GM12878 (cell line): ENCODE results near the gene ANKRD13A. TPM values are rescaled to one million over a fixed set of nuclear protein-coding genes. Genes with fewer than 3 reads are reported as not detected.
A peak's percentile ranks its signal among the peaks of the same experiment; 100 is the strongest.

Experiments used
- ATAC-seq: fragments of 200-7000 bp; cut with Tn5 transposase; 3 replicates; pipeline ENCODE4 v1.9.1; 2020; ENCODE audit warnings: mild to moderate bottlenecking, moderate library complexity
- BruUV-seq: library from RNA; stranded (reverse); fragments of 400-500 nt; replicated peaks from 2 replicates; lab custom pipeline; 2021; lab: Mats Ljungman, UMichigan
- CTCF ChIA-PET: fragments of 300-600 bp; sonication (Branson Sonifier 250); formaldehyde crosslinking; extraction: SDS; loops from one replicate; lab custom pipeline; 2021; ENCODE audit warnings: inconsistent platforms; lab: Yijun Ruan, JAX
- POLR2A ChIA-PET: fragments of 350-600 bp; formaldehyde crosslinking; extraction: SDS; loops from one replicate; lab custom pipeline; 2021; ENCODE audit warnings: inconsistent platforms; lab: Charles Lee
- RAD21 ChIA-PET: fragments of 300-600 bp; sonication (Branson Sonifier 250); formaldehyde crosslinking; loops from one replicate; lab custom pipeline; 2023; ENCODE audit warnings: antibody characterized with exemption; ENCODE audit not compliant: unreplicated experiment; lab: Charles Lee
- SMC1A ChIA-PET: fragments of 300-600 bp; sonication (Branson Sonifier 250); formaldehyde crosslinking; loops from one replicate; lab custom pipeline; 2023; ENCODE audit not compliant: unreplicated experiment, uncharacterized antibody; lab: Charles Lee
- DNase-seq: peaks from one replicate; pipeline ENCODE4 v3.0.0-alpha.2; 2011; ENCODE audit warnings: low read depth, low spot score
- FAIRE-seq: peaks from 3 replicates; lab custom pipeline; 2011; peaks lifted over from hg19 to GRCh38; lab: Jason Lieb, UNC
- H2AFZ ChIP-seq: 2 replicates; pipeline ENCODE4 v1.6.0; 2011; ENCODE audit warnings: low read depth, low read length, control low read depth; ENCODE audit not compliant: control insufficient read depth
- H3K27ac ChIP-seq: 2 replicates; pipeline ENCODE4 v1.5.1; 2011; ENCODE audit warnings: control low read depth; ENCODE audit not compliant: control insufficient read depth, insufficient read depth
- H3K27me3 ChIP-seq, 2 experiments: replicated peaks in 1 of 2; 2 replicates each; pipeline versions ENCODE4 v1.6.0 to v1.6.1; 2011; ENCODE audit warnings: low read length in 1 of 2; ENCODE audit not compliant: control insufficient read depth in 2 of 2, insufficient read depth in 2 of 2
- H3K36me3 ChIP-seq, 2 experiments: 2 replicates each; pipeline ENCODE4 v1.5.1; 2011; ENCODE audit warnings: low read length in 1 of 2; ENCODE audit not compliant: control insufficient read depth in 2 of 2, insufficient read depth in 2 of 2
- H3K4me1 ChIP-seq: 2 replicates; pipeline ENCODE4 v1.6.1; 2011; ENCODE audit warnings: mild to moderate bottlenecking, low read length, moderate library complexity, mixed read lengths; ENCODE audit not compliant: control insufficient read depth, insufficient read depth
- H3K4me2 ChIP-seq: 2 replicates; pipeline ENCODE4 v1.6.0; 2011; ENCODE audit warnings: control low read depth; ENCODE audit not compliant: control insufficient read depth, insufficient read depth
- H3K4me3 ChIP-seq: fragments of 200-600 bp; sonication (generic); 2 replicates; pipeline ENCODE4 v1.5.1; 2016
- H3K79me2 ChIP-seq: 2 replicates; pipeline ENCODE4 v1.6.0; 2011; ENCODE audit warnings: low read length; ENCODE audit not compliant: control insufficient read depth, insufficient read depth
- H3K9ac ChIP-seq: 2 replicates; pipeline ENCODE4 v1.8.0; 2011; ENCODE audit warnings: low read length, control low read depth, mixed read lengths; ENCODE audit not compliant: control insufficient read depth, insufficient read depth
- H3K9me3 ChIP-seq: replicated peaks from 3 replicates; pipeline ENCODE4 v1.5.1; 2011; ENCODE audit warnings: mild to moderate bottlenecking, low read length; ENCODE audit not compliant: control insufficient read depth, insufficient read depth
- H4K20me1 ChIP-seq: 2 replicates; pipeline ENCODE4 v1.6.0; 2011; ENCODE audit not compliant: control insufficient read depth, insufficient read depth
- ATF7 ChIP-seq: fragments of 450-650 bp; IDR thresholded peaks from 2 replicates; pipeline ENCODE4 v1.6.1; 2016; ENCODE audit warnings: low read depth, mild to moderate bottlenecking
- CBX5 ChIP-seq: sonication (generic); IDR thresholded peaks from 2 replicates; pipeline ENCODE4 v1.6.1; 2016; ENCODE audit warnings: low read depth, moderate library complexity, mild to moderate bottlenecking, inconsistent platforms
- CHD4 ChIP-seq: fragments of 200-600 bp; sonication (generic); IDR thresholded peaks from 2 replicates; pipeline ENCODE4 v1.6.1; 2016; ENCODE audit warnings: mild to moderate bottlenecking
- CREB1 ChIP-seq: IDR thresholded peaks from 2 replicates; pipeline ENCODE4 v1.6.1; 2012; ENCODE audit warnings: low read depth, mild to moderate bottlenecking, inconsistent platforms
- DPF2 ChIP-seq: fragments of 450-650 bp; IDR thresholded peaks from 2 replicates; pipeline ENCODE4 v1.6.1; 2017; ENCODE audit warnings: mild to moderate bottlenecking
- HDAC2 ChIP-seq: fragments of 200-600 bp; sonication (generic); IDR thresholded peaks from 2 replicates; pipeline ENCODE4 v1.6.1; 2017
- HSF1 ChIP-seq: fragments of 150-350 bp; IDR thresholded peaks from 2 replicates; pipeline ENCODE4 v1.6.1; 2014; ENCODE audit warnings: mild to moderate bottlenecking, low read depth, low read length
- IKZF2 ChIP-seq, 2 experiments: fragments of 450-650 bp; IDR thresholded peaks; 2 replicates each; pipeline ENCODE4 v1.6.1; 2017; ENCODE audit warnings: mild to moderate bottlenecking in 2 of 2, moderate library complexity in 2 of 2
- IRF4 ChIP-seq: IDR thresholded peaks from 2 replicates; pipeline ENCODE4 v1.6.1; 2011; ENCODE audit warnings: low read depth, low read length
- LARP7 ChIP-seq: fragments of 450-650 bp; IDR thresholded peaks from 2 replicates; pipeline ENCODE4 v1.6.1; 2017; ENCODE audit warnings: mild to moderate bottlenecking
- NBN ChIP-seq: fragments of 450-650 bp; IDR thresholded peaks from 2 replicates; pipeline ENCODE4 v1.6.1; 2016
- POLR2A ChIP-seq: IDR thresholded peaks from 2 replicates; pipeline ENCODE4 v1.6.1; 2011; ENCODE audit warnings: low read depth, mild to moderate bottlenecking, low read length
- RB1 ChIP-seq: fragments of 450-650 bp; formaldehyde crosslinking; IDR thresholded peaks from 2 replicates; pipeline ENCODE4 v1.6.1; 2017; ENCODE audit warnings: mild to moderate bottlenecking, borderline replicate concordance
- SIX5 ChIP-seq: IDR thresholded peaks from 2 replicates; pipeline ENCODE4 v1.6.1; 2011; ENCODE audit warnings: mild to moderate bottlenecking, low read depth, low read length, moderate library complexity; ENCODE audit not compliant: severe bottlenecking
- SPI1 ChIP-seq: IDR thresholded peaks from 2 replicates; pipeline ENCODE4 v1.6.1; 2011; ENCODE audit warnings: low read depth, mild to moderate bottlenecking, low read length, moderate library complexity, borderline replicate concordance; ENCODE audit not compliant: insufficient read depth
- TCF12 ChIP-seq: IDR thresholded peaks from 2 replicates; pipeline ENCODE4 v1.6.1; 2011; ENCODE audit warnings: low read depth, mild to moderate bottlenecking, low read length
- ZNF207 ChIP-seq: fragments of 450-650 bp; IDR thresholded peaks from 2 replicates; pipeline ENCODE4 v1.6.1; 2014; ENCODE audit warnings: antibody characterized with exemption, mild to moderate bottlenecking, borderline replicate concordance
- WGBS: methylation state at CpG from one replicate; pipeline ENCODE4 v1.1.6; 2016; ENCODE audit warnings: low lambda C conversion rate; ENCODE audit not compliant: insufficient replicate concordance, insufficient coverage; ENCODE audit errors: missing lambda C conversion rate; 5-methylcytosine and 5-hydroxymethylcytosine counted together
- in situ Hi-C: fragments of 300-500 bp; cut with MboI; formaldehyde crosslinking; loops from 9 replicates; pipeline ENCODE4 v1.14.3; 2018; ENCODE audit warnings: mixed read lengths
- intact Hi-C: fragments of 100-400 bp; cut with micrococcal nuclease; formaldehyde crosslinking; loops from one replicate; pipeline ENCODE4 v1.14.2; 2022; ENCODE audit not compliant: unreplicated experiment
- polyA plus RNA-seq, 11 experiments: library from polyadenylated mRNA; depleted of rRNA in 4 of 11; unstranded in 6 of 11; stranded (reverse) in 5 of 11; fragments of >200 nt; fragmentation: Nextera tagmentation in 4 of 11; fragmentation: Illumina TruSeq in 1 of 11; extraction: Ambion mirVana in 4 of 11; extraction: Trizol in 1 of 11; gene quantifications; 1 replicate in 1 of 11; 2 replicates in 10 of 11; pipeline versions ENCODE4 v1.2.1 to v1.2.3, GENCODE V29; 2011 to 2016; ENCODE audit warnings: inconsistent platforms in 2 of 11, missing spikeins in 2 of 11, low read depth in 1 of 11
- total RNA-seq, 4 experiments: library from RNA; depleted of rRNA in 3 of 4; stranded (reverse); fragments of >200 nt in 3 of 4; fragmentation: Illumina TruSeq in 1 of 4; extraction: Trizol in 1 of 4; gene quantifications; 2 replicates each; pipeline versions ENCODE4 v1.2.1 to v1.2.3, GENCODE V29; 2013 to 2021
- TF ChIP-seq, protein P1 (sequence below): fragments of 450-650 bp; IDR thresholded peaks from 2 replicates; pipeline ENCODE4 v1.6.1; 2017; ENCODE audit warnings: low read depth, mild to moderate bottlenecking, moderate library complexity
- TF ChIP-seq, protein P2 (sequence below): fragments of 450-650 bp; IDR thresholded peaks from 2 replicates; pipeline ENCODE4 v1.6.1; 2018; ENCODE audit warnings: borderline replicate concordance, mild to moderate bottlenecking; ENCODE audit not compliant: partially characterized antibody
- TF ChIP-seq, protein P3 (sequence below): fragments of 450-650 bp; IDR thresholded peaks from 2 replicates; pipeline ENCODE4 v1.6.1; 2017; ENCODE audit warnings: mild to moderate bottlenecking

The ANKRD13A gene
- total and polyA plus RNA-seq, 10 of the 15 experiments (the other 5 are each of a cell fraction or from before 2014, with no cell fraction given), result 10.2 to 93.4 (median 76.5) TPM

GRCh38 chr12:109993091-109993490 is 6.1 kb upstream of the ANKRD13A start:
- FAIRE-seq, result no peak
- intact Hi-C loops (no loop called here), in situ Hi-C loops (no loop called here)
- POLR2A ChIA-PET, result interaction anchor here (1.1 to 1.6 kb wide), 3 partner anchors 10 to 588 kb away, joined by 3 to 7 read pairs (median 7); no protein-coding TSS in a partner anchor
- BruUV-seq, result no TSS peak
- SMC1A ChIA-PET, result interaction anchor here (1.1 to 2.8 kb wide), 5 partner anchors 9 to 32 kb away, joined by 4 to 14 read pairs (median 7); no protein-coding TSS in a partner anchor
- H3K4me3 ChIP-seq, result peak overlapping the region; percentile 86; the same call in 1 of the 2 replicates
- H3K27me3 ChIP-seq, result no peaks in the 10 kb centered on the region
- H3K9me3 ChIP-seq, result no peaks in the 10 kb centered on the region
- no peaks in the 10 kb centered on the region; the same call in 1 of the 2 replicates for H4K20me1 ChIP-seq
- no peak overlapping the region for H3K27ac ChIP-seq
- no peak for ATAC-seq
- RAD21 ChIA-PET, result interaction anchor here (3.5 kb wide), 2 partner anchors 11 to 26 kb away, joined by 11 to 17 read pairs; no protein-coding TSS in a partner anchor
- no peak overlapping the region for H2AFZ ChIP-seq
- H3K4me2 ChIP-seq, result peak overlapping the region; percentile 29; the same call in 1 of the 2 replicates
- peaks cover 4 to 13% of the 10 kb centered on the region in 2 experiments for H3K36me3 ChIP-seq
- peaks cover 46% of the 10 kb centered on the region for H3K79me2 ChIP-seq
- CTCF ChIA-PET, result interaction anchor here (0.7 to 1.6 kb wide), 5 partner anchors 9 to 515 kb away, joined by 3 to 4 read pairs (median 3); partner anchors contain the start of gene UBE3B
- WGBS, result 98% methylated on average over 2 of the region's 2 CpGs
- no peak for DNase-seq
- H3K9ac ChIP-seq, result no peak overlapping the region
- H3K4me1 ChIP-seq, result peaks cover 12% of the 10 kb centered on the region; the same call in 1 of the 2 replicates
- TF ChIP-seq CHD4 (no peak), TCF12 (no peak), CREB1 (no peak), POLR2A (no peak), CBX5 (no peak), NBN (no peak), SIX5 (no peak), IKZF2 (IDR thresholded peaks at IDR 0.05) (no peak), RB1 (no peak), LARP7 (no peak), HDAC2 (no peak), HSF1 (no peak), ZNF207 (no peak), ATF7 (no peak), IRF4 (no peak), DPF2 (no peak), SPI1 (no peak)
- TF ChIP-seq, protein P1, sequence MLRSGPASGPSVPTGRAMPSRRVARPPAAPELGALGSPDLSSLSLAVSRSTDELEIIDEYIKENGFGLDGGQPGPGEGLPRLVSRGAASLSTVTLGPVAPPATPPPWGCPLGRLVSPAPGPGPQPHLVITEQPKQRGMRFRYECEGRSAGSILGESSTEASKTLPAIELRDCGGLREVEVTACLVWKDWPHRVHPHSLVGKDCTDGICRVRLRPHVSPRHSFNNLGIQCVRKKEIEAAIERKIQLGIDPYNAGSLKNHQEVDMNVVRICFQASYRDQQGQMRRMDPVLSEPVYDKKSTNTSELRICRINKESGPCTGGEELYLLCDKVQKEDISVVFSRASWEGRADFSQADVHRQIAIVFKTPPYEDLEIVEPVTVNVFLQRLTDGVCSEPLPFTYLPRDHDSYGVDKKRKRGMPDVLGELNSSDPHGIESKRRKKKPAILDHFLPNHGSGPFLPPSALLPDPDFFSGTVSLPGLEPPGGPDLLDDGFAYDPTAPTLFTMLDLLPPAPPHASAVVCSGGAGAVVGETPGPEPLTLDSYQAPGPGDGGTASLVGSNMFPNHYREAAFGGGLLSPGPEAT, result no peak
- TF ChIP-seq, protein P2, sequence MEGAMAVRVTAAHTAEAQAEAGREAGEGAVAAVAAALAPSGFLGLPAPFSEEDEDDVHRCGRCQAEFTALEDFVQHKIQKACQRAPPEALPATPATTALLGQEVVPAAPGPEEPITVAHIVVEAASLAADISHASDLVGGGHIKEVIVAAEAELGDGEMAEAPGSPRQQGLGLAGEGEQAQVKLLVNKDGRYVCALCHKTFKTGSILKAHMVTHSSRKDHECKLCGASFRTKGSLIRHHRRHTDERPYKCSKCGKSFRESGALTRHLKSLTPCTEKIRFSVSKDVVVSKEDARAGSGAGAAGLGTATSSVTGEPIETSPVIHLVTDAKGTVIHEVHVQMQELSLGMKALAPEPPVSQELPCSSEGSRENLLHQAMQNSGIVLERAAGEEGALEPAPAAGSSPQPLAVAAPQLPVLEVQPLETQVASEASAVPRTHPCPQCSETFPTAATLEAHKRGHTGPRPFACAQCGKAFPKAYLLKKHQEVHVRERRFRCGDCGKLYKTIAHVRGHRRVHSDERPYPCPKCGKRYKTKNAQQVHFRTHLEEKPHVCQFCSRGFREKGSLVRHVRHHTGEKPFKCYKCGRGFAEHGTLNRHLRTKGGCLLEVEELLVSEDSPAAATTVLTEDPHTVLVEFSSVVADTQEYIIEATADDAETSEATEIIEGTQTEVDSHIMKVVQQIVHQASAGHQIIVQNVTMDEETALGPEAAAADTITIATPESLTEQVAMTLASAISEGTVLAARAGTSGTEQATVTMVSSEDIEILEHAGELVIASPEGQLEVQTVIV, result no peak
- TF ChIP-seq, protein P3, sequence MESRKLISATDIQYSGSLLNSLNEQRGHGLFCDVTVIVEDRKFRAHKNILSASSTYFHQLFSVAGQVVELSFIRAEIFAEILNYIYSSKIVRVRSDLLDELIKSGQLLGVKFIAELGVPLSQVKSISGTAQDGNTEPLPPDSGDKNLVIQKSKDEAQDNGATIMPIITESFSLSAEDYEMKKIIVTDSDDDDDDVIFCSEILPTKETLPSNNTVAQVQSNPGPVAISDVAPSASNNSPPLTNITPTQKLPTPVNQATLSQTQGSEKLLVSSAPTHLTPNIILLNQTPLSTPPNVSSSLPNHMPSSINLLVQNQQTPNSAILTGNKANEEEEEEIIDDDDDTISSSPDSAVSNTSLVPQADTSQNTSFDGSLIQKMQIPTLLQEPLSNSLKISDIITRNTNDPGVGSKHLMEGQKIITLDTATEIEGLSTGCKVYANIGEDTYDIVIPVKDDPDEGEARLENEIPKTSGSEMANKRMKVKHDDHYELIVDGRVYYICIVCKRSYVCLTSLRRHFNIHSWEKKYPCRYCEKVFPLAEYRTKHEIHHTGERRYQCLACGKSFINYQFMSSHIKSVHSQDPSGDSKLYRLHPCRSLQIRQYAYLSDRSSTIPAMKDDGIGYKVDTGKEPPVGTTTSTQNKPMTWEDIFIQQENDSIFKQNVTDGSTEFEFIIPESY, result no peak
